ENCODE measurements around the gene TSC22D1. TPM values are rescaled to one million over a fixed set of nuclear protein-coding genes. Genes with fewer than 3 reads are reported as not detected.

Gene TSC22D1
- total and polyA plus RNA-seq, 4 donors = 21.0 to 43.5 (median 37.0) TPM

DNA sequence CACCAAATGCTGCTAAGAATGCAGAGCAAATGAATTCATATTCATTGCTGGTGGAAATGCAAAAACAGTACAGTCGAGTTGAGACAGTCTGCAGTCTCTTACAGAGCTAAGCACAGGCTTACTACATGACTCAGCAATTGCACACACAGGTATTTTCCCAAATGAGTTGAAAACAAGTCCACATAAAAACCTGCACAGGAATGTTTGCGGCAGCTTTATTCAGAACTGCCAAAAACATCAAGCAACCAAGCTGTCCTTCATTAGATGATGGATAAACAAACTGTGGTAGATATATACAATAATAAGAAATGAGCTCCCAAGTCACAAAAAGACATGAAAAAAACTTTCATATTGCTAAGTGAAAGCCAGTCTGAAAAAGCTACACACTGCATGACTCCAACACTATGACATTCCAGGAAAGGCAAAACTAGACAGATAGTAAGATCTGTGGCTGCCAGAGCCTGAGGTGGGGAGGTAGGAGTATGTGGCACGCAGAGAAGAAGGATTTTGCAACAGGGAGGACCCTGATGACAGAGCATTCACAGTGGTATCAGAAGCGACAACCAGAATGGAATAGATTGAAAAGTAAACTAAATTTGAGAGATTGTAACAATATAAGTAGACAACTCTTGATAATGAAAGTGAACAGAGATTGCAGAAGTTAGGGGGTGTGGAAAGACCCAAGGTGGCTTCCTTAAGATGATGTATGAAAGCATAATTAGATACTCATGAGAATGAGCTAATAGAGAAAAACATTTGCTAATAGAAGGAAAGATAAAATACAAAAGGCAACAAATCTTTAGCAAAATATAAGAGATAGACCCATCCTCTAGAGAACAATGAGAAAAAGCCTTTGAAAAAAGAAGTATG lies 52.7 kb downstream of the TSC22D1 start:
- Histone ChIP-seq H3K27ac (ENCODE audit: low read depth in 1 of 2, low read length in 2 of 2) (no peak overlapping the region), H3K9me3 (ENCODE audit: control insufficient read depth in 4 of 4, low read length in 3 of 4) (no peaks in the 10 kb centered on the region), H3K9ac (ENCODE audit: low read depth in 1 of 2, low read length in 2 of 2) (no peak overlapping the region), H3K4me1 (ENCODE audit: control insufficient read depth in 4 of 4, insufficient read depth in 4 of 4, low read length in 3 of 4) (peaks cover 0 to 2% (median 0%) of the 10 kb centered on the region in 4 donors), H3K4me3 (ENCODE audit: low read depth in 1 of 3, low read length in 3 of 3) (no peak overlapping the region), H3K27me3 (ENCODE audit: control insufficient read depth in 4 of 4, insufficient read depth in 4 of 4, low read length in 3 of 4) (no peaks in the 10 kb centered on the region), H3K36me3 (ENCODE audit: control insufficient read depth in 4 of 4, insufficient read depth in 3 of 4, low read depth in 1 of 4, low read length in 3 of 4) (no peaks in the 10 kb centered on the region)
- DNase-seq (ENCODE audit: low spot score) = no peak
- TF ChIP-seq FOXA1 (IDR thresholded peaks at IDR 0.05) (no peak), HNF4A (conservative IDR thresholded peaks at IDR 0.05) (no peak), REST (IDR thresholded peaks at IDR 0.05) (no peak), NR2F2 (IDR thresholded peaks at IDR 0.05) (no peak), MAX (IDR thresholded peaks at IDR 0.05) (no peak), YY1 (IDR thresholded peaks at IDR 0.05) (no peak), FOXA2 (IDR thresholded peaks at IDR 0.05) (no peak), RAD21 (IDR thresholded peaks at IDR 0.05) (no peak), SP1 (IDR thresholded peaks at IDR 0.05) (no peak), ATF3 (IDR thresholded peaks at IDR 0.05) (no peak), EGR1 (IDR thresholded peaks at IDR 0.05; ENCODE audit: low read depth in 2 of 2) (no peak), HNF4G (IDR thresholded peaks at IDR 0.05) (no peak), TAF1 (conservative IDR thresholded peaks at IDR 0.05) (no peak), RXRA (IDR thresholded peaks at IDR 0.05) (no peak)
- 36% methylated on average over 4 of the region's 4 CpGs for WGBS

DNA sequence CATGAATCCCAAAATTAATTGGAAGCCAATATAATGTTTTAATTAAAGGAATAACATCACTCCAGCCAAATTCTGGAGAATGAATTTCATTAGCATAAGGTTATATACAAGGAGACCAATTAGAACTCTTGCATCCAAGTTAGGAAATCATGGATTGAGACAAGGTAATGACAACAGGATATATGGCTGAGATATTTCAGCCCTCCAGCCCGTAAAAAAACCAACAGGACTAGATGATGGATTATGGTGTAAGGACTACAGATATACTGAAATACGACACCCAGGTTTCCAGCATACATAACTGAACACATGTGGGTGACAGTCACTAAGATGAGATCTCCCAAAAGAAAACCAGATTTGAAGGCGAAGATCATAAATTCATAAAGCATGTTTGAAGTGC lies 56.5 kb downstream of the TSC22D1 start:
- Histone ChIP-seq H3K27ac (ENCODE audit: low read depth in 1 of 2, low read length in 2 of 2) (no peak overlapping the region), H3K9ac (ENCODE audit: low read depth in 1 of 2, low read length in 2 of 2) (no peak overlapping the region), H3K4me3 (ENCODE audit: low read depth in 1 of 3, low read length in 3 of 3) (no peak overlapping the region), H3K36me3 (ENCODE audit: control insufficient read depth in 4 of 4, insufficient read depth in 3 of 4, low read depth in 1 of 4, low read length in 3 of 4) (no peaks in the 10 kb centered on the region), H3K9me3 (ENCODE audit: control insufficient read depth in 4 of 4, low read length in 3 of 4) (no peaks in the 10 kb centered on the region), H3K4me1 (ENCODE audit: control insufficient read depth in 4 of 4, insufficient read depth in 4 of 4, low read length in 3 of 4) (peaks cover 0 to 2% (median 0%) of the 10 kb centered on the region in 4 donors), H3K27me3 (ENCODE audit: control insufficient read depth in 4 of 4, insufficient read depth in 4 of 4, low read length in 3 of 4) (peaks cover 0 to 3% (median 0%) of the 10 kb centered on the region in 4 donors)
- no peak for DNase-seq (ENCODE audit: low spot score)
- TF ChIP-seq RXRA (IDR thresholded peaks at IDR 0.05) (no peak), RAD21 (IDR thresholded peaks at IDR 0.05) (no peak), JUND (IDR thresholded peaks at IDR 0.05) (no peak), MAX (IDR thresholded peaks at IDR 0.05) (no peak)
- TF ChIP-seq, protein P1, sequence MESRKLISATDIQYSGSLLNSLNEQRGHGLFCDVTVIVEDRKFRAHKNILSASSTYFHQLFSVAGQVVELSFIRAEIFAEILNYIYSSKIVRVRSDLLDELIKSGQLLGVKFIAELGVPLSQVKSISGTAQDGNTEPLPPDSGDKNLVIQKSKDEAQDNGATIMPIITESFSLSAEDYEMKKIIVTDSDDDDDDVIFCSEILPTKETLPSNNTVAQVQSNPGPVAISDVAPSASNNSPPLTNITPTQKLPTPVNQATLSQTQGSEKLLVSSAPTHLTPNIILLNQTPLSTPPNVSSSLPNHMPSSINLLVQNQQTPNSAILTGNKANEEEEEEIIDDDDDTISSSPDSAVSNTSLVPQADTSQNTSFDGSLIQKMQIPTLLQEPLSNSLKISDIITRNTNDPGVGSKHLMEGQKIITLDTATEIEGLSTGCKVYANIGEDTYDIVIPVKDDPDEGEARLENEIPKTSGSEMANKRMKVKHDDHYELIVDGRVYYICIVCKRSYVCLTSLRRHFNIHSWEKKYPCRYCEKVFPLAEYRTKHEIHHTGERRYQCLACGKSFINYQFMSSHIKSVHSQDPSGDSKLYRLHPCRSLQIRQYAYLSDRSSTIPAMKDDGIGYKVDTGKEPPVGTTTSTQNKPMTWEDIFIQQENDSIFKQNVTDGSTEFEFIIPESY (IDR thresholded peaks at IDR 0.05) = no peak
- WGBS = 91% methylated on average over 3 of the region's 3 CpGs
